ENCODE data around the gene NFATC3.
A peak's percentile ranks its signal among the peaks of the same experiment; 100 is the strongest.

NFATC3 gene

DNA sequence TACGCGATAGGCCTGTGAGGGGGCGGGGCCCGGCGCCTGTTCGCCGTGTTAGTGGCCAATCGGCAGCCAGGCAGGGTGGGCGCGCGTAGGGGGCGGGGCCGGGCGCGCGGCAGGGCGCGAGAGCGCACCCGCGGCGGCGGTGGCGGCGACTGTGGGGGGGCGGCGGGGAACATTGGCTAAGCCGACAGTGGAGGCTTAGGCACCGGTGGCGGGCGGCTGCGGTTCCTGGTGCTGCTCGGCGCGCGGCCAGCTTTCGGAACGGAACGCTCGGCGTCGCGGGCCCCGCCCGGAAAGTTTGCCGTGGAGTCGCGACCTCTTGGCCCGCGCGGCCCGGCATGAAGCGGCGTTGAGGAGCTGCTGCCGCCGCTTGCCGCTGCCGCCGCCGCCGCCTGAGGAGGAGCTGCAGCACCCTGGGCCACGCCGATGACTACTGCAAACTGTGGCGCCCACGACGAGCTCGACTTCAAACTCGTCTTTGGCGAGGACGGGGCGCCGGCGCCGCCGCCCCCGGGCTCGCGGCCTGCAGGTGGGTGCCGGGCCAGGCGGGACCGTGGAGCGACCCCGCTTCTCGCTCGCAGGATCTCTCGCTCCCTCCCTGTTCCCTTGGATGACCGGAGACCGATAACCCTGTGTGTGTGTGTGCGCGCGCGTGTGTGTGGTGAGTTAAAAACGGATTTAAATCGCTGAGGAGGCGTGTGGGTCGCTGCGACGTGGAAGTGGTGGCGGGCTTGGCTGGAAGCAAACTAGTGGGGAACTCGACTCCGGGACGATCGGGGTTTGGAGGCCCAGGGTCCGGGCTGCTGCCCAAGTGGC lies at the start of gene NFATC3:
Gene NFATC3 (plus strand): TSS at position 112 of the 813 bp plus-strand sequence. CDS start 312 bp downstream, at position 424.
- H3K27ac ChIP-seq: peak within 1 kb of the TSS; percentile 75
- DNase-seq (ENCODE audit: low read depth, low spot score): peak; percentile 81

DNA sequence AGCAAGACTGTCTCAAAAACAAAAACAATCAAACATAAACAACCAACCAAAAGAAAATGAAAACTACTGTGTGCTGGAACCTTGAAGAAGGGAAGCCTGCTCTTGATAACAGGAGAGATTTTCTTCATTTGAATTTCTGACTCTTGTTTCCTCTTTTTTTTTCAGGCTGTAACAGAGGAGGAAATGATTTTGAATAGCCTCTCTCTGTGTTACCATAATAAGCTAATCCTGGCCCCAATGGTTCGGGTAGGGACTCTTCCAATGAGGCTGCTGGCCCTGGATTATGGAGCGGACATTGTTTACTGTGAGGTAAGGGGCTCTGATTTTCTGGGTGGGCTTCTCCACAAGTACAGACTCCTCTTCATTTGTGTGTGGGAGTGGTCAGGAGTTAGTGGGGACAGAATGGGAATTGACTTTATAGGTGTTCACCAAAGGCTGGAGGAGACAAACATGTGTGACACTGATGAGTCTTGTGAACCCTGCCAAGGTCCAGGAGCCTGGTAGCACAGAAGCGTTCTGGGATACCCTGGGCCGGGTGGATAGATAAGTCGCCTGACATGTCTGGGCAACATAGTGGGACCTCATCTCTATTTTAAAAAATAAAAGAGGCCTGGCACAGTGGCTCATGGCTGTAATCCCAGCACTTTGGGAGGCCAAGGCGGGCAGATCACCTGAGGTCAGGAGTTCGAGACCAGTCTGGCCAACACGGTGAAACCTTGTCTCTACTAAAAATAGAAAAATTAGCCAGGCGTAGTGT lies 47.2 kb upstream of the NFATC3 start:
- H3K27ac ChIP-seq: no peak overlapping the region
- no peak for DNase-seq (ENCODE audit: low read depth, low spot score)

DNA sequence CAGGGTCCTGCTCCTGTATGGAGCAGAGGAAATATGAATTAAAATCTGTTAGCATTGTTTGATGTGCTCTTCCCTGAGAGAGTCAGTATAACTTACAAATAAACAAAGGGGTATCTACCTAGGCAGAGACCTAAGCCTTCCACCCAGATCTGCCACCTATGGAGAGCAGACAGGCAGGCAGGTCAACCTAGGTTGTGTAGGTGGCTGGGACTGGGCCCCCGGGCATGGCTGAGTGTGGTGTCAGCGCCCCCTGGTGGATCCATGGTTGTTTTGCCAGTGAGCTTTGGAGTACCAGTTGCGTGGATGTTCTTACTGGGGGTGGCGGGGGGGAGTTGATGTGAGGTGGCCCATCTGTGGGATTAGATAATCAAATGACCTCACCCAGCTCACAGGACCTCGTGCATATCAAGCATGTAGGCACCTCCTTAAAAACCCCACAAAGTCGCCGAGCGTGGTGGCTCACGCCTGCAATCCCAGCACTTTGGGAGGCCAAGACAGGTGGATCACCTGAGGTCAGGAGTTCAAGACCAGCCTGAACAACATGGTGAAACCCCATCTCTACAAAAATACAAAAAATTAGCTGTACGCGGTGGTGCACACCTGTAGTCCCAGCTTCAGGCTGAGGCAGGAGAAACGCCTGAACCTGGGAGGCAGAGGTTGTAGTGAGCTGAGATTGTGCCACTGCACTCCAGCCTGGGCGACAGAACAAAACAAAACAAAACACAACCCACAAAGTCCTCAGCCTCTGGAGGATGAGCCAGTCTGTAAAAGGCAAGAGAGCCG lies 44.5 kb upstream of the NFATC3 start:
- no peak overlapping the region for H3K27ac ChIP-seq
- DNase-seq (ENCODE audit: low read depth, low spot score): no peak

DNA sequence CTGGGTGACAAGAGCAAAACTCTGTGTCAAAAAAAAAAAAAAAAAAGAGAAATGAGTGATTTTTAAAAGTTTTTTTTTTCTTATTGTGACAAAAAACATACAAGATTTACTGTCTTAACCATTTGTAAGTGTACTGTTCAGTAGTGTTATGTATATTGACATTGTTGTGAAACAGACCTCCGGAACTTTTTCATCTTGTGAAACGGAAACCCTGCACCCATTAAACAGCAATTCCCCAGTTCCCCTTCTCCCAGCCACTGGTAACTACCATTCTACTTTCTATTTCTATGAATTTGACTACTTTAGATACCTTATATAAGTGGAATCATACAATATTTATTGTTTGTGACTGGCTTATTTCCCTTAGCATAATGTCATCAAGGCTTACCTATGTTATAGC lies 43.4 kb upstream of the NFATC3 start:
- H3K27ac ChIP-seq: no peak overlapping the region
- no peak for DNase-seq (ENCODE audit: low read depth, low spot score)

DNA sequence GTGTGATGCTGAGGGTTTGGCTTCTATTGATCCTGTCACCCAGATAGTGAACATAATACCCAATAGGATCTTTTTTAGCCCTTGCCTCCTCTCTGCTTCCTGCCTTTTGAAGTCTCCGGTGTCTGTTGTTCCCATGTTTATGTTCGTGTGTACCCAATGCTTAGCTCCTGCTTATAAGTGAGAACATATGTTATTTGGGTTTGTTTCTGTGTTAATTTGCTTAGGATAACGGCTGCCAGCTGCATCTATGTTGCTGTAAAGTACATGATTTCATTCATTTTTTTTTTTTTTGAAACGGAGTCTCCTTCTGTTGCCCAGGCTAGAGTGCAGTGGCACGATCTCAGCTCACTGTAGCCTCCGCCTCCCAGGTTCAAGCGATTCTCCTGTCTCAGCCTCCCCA lies 39.1 kb upstream of the NFATC3 start:
- H3K27ac ChIP-seq: no peak overlapping the region
- no peak for DNase-seq (ENCODE audit: low read depth, low spot score)

DNA sequence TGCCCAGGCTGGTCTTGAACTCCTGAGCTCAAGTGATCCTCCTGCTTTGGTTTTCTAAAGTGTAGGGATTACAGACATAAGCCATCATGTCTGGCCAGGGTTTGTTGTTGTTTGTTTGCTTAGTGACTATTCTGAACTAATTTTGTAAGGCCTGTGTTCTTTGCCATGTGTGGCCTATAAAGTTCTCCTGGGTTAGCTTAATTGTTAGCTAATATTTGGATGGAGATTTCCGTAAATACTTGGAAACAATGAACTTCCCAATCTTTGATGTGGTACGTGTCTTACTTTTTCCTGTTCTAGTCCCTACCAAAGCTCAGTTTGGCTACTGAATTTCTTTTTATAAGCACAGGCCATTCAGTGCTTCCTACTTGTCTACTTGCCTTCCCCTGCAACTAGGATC lies 37.2 kb upstream of the NFATC3 start:
- no peak overlapping the region for H3K27ac ChIP-seq
- no peak for DNase-seq (ENCODE audit: low read depth, low spot score)

DNA sequence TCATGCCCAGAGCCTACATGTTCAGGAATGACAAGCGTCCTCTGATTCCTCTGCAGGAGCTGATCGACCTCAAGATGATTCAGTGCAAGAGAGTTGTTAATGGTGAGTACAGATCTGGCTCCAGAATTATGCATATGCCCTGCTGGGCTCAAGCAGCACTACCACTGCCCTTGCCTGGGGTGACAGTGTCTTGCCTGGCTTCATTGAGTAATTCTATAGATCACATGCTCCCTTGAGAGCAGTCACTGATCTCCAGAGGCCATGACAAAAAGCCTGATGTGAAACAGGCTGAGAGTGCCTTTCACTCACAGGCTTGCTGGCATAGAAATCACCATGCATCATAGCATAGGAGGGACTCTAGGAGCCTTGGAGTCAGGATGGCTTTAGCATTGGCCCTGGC lies 35.7 kb upstream of the NFATC3 start:
- no peak overlapping the region for H3K27ac ChIP-seq
- DNase-seq (ENCODE audit: low read depth, low spot score): no peak

DNA sequence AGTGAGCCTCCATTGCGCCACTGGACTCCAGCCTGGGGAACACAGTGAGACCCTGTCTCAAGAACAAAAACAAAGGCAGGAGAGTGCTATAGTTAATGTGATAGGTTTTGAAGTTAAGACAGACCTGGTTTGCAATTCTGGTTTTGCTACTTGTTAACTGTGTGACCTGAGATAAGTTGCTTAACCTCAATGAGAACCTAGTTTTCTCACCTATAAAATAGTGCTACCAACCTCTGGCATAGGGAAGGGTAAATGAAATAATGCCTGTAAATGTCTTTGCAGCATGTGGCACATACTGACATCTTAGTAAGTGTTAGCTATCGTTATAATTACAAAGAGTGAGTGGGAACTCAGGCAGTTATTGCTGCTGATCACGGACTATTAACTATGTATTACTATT lies 29.8 kb upstream of the NFATC3 start:
- DNase-seq (ENCODE audit: low read depth, low spot score): no peak
- no peak overlapping the region for H3K27ac ChIP-seq

DNA sequence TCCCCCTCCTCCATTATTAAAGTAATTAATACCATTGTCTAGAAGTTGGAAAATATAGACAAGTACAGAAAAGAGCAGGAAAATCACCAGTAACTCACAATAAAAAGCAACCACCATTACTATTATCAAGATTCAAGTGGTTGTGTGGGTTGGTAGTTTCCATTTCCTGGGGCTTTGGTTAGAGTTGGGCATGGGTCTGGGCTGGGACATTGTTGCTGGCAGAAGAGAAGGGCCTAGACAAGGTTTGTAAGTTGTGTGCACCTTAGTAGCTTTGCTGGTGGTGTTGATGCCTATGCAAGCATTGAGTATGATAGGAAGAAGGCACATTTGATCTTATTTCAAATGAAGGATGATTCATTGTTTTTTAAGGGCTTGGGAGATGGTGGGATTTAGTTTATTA lies 25.4 kb upstream of the NFATC3 start:
- no peak overlapping the region for H3K27ac ChIP-seq
- no peak for DNase-seq (ENCODE audit: low read depth, low spot score)

DNA sequence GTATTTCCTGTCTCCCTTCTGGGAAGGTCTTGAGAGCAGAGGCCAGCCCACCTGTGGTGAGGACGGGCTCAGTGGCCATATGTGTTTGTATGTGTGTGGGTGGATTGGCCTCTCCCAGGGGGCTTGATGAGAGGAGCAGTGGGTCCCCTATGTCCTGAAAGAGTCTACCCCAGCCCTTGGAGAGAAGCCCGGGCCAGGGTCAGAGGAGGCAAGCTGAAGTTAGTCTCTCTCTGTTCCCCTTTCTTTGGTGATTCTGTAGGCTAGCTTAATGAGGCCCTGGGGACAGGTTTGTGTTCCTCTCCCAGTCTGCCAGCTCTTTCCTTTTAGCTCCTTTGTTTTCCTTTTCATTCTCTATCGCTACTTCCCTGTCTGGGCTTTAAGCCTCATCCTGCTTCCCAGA lies 23.8 kb upstream of the NFATC3 start:
- H3K27ac ChIP-seq: no peak overlapping the region

DNA sequence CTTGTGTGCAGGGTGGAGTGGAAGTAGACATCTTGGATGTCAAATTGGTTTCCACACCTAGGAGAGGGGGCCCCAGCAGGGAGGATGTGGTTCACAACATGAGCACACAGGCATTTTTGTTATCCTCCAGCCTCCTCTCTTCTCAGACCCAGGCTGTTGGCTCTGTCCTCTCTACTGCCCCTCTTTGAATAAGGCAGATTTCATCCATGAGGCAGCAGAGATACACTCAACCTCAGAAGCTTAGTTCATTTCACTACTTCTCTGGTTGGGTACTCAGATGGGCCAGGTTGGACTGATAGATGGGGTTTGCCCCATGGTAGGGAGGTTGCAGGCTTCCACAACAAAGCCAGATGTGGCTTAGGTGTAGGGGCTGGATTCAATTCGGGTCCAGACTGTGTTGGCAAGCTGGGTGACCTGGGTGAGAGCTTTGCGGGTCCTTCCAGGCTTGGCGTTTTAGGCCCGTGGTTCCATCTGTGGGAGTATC lies 22.2 kb upstream of the NFATC3 start:
- no peak overlapping the region for H3K27ac ChIP-seq

More for the DNA sequence above, 23.8 kb upstream of the NFATC3 start:
- DNase-seq (ENCODE audit: low read depth, low spot score): no peak

DNA sequence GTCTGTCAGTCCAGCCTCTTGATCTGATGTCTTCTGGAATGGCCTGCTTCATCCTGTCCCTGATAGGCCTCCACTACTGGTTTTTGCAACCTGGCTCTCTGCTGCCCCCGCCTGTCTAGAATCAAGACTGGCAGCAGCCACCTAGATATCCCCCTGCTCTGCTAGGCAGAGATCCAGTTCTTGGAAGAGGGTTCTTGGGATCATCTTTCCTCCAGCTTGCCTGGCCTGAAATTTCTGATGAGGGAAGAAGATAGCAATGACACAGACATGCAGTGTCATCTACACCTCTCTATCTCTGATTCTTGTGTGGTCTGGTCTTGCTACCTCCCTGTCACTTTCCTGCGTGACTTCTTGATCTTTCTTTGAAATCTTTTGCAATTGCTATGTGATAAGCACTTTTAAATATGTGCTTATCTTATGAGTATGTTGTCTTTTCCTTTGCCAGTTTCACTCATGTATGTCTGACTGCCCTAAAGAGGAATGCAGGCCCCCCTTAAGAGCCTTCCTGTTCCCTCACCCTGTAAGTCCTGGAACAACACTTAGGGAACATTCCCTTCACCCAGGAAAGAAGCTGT lies 20.3 kb upstream of the NFATC3 start:
- no peak for DNase-seq (ENCODE audit: low read depth, low spot score)

More for the DNA sequence above, 22.2 kb upstream of the NFATC3 start:
- no peak for DNase-seq (ENCODE audit: low read depth, low spot score)

DNA sequence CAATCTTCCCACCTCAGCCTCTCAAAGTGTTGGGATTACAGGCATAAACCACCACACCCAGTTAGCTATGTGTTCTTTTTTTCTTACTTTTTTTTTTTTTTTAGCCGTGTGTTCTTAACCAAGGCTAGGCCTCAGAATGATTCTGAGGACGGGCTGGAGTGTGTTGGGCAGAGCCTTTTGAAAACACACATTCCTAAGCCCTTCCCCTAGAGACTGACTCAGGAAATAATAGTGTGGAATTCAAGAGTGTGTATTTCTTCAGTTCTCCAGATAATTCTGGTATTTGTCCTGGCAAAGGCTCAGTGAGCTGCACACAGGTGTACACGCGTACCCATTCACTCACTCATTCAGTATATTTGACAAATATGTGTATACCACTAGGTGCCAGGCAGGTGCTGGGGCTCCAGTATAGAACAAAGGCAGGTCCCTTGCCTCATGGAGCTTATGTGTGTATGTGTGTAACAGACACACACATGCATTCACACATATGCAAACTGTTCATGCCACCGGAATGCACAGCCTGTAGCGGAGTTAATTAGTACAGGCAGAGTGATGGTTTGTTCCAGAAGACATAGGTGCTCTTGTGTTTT lies 19.4 kb upstream of the NFATC3 start:
- no peak for DNase-seq (ENCODE audit: low read depth, low spot score)
- no peak overlapping the region for H3K27ac ChIP-seq

More for the DNA sequence above, 20.3 kb upstream of the NFATC3 start:
- H3K27ac ChIP-seq: no peak overlapping the region

DNA sequence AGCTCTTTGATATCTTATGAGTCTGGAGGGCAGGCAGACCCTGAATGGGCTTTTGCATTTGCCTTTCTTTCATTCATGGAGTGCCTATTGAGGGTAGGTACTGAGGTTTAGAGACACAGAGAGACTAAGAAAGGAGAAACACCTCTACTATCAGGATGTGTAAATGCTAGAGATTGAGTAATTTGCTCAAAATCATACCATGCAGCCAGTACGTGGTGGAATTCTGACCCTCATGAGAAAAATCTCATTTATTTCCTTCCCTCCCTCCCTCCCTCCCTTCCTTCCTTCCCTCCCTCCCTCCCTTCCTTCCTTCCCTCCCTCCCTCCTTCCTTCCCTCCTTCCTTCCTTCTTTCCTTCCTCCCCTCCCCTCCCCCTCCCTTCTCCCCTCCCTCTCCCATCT lies 18.4 kb upstream of the NFATC3 start:
- H3K27ac ChIP-seq: no peak overlapping the region
- DNase-seq (ENCODE audit: low read depth, low spot score): no peak

DNA sequence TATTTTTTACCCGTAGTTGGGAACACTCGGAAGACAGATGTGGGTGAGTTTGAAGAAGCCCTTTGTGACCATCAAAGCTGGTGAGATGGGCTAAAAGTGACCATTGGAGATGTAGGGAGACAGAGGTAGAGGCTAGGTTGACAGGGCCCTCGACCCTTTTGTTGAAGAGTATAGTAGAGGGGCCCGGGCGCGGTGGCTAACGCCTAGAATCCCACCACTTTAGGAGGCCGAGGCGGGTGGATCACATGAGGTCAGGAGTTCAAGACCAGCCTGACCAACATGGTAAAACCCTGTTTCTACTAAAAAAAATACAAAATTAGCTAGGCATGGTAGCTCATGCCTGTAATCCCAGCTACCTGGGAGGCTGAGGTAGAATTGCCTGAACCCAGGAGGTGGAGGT lies 16.2 kb upstream of the NFATC3 start:
- DNase-seq (ENCODE audit: low read depth, low spot score): no peak

DNA sequence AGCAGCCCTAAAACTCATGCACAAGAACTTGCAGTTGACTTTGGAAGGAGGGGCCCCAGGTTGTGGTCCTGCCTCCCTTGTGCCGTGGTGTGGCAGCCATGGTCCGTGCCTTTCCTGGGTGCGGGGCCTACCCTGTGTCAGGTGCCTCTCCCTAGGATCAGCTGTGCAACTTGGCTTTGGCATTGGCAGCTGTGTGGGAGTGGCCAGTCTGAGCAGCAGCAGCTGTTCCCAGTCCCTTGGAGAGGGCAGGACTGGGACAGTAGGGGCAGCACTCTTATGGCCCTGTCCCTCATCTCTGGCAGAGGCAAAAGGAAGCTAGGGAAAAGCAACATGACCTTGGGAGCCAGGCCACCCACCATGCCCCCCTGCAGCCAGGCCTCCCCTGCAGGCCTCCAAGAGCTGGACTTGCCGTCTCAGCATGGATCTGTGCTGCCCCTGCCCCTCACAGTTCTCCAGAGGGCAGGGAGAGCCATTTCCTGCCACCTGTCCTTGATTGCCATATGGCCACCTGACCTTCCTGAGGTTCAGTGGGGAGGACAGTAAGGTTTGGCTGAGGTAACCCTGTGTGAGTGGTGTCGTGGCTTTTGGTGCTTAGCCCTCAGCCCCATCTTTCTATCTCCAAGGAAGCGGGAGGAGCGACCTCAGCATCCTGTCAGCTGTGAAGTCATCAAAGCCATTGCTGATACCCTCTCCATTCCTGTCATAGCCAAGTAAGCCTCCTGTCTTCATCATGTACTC lies 15.5 kb upstream of the NFATC3 start:
- no peak for DNase-seq (ENCODE audit: low read depth, low spot score)
- H3K27ac ChIP-seq: no peak overlapping the region

More for the DNA sequence above, 16.2 kb upstream of the NFATC3 start:
- no peak overlapping the region for H3K27ac ChIP-seq

DNA sequence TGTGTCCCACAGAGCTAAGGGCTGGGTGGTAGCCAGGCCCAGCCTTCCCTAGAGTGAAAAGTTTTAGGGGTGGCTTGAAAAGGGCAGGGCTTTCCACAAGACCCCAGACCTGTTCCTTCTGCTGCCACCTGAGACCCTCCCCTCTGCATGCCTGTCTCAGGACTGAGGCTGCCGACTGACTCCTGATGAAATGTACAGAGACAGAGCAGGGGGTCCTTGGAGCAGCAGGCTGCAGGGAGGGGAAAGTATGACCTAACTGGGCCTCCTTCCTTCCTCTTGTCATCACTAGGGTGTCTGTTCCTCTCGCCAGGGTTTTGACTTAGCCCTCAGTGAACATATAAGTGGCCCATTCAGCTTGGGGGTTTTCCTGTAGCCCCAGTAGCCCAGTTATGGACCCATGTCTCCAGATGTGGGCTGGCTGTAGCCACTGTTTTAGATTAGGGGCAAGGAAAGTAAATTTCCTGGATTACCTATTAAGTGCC lies 14.9 kb upstream of the NFATC3 start:
- no peak overlapping the region for H3K27ac ChIP-seq
- DNase-seq (ENCODE audit: low read depth, low spot score): no peak

DNA sequence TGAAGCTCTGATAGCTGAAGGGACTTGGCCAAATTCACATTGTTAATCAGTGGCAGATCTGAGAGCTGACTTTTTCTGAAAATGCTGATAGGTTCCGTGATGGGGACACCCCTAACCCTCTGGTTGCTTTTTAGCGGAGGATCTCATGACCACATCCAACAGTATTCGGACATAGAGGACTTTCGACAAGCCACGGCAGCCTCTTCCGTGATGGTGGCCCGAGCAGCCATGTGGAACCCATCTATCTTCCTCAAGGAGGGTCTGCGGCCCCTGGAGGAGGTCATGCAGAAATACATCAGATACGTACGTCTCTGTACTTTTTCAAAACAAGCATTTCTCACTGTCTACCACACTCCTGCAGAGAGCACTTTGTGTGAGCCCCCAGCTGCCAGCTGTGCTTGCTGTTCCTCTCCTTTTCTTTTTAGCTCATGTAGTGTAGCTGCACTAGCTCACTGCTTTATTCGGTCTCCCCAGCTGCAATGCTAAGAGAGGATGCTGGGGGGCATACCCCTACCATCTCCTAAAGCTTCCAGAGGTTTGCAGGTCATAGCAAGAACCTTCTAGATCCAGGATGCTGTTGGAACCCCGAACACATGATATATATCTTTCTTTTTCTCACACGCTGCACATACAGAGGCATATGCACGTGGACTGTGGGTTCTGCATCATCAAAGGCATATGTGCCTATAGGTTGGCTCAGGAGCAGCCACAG lies 14.2 kb upstream of the NFATC3 start:
- no peak for DNase-seq (ENCODE audit: low read depth, low spot score)
- no peak overlapping the region for H3K27ac ChIP-seq

All from epithelial cell of prostate (primary cell).